Loucy (cell line): Measurements from ENCODE around the gene FEM1B.

Source experiments
- EZH2phosphoT487 ChIP-seq: fragments of 200-600 bp; IDR thresholded peaks from 2 replicates; pipeline ENCODE4 v1.6.1; 2018; ENCODE audit warnings: antibody characterized with exemption, mild to moderate bottlenecking, moderate library complexity, borderline replicate concordance
- TF ChIP-seq, protein P1 (sequence below): fragments of 200-600 bp; sonication (generic); conservative IDR thresholded peaks from 2 replicates; pipeline ENCODE4 v1.5.1; 2014; ENCODE audit warnings: mild to moderate bottlenecking, antibody characterized with exemption, low read length

DNA sequence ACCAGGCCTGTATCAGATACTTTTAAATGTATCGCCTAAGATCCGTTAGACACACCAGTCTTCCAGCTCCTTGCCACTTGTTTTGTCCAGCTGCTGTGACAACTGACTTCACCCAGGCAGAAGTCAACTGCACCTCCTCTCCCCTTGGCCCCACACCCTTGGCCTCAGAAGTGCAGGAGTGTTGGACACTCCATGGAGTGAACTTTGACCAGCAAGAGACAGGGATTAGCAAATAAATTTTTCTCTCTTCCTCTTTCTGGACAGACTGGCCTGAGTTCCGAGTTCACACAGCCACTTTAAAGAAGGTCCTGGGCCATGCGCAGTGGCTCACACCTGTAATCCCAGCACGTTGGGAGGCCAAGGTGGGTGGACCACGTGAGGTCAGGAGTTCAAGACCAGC lies 45.1 kb upstream of the FEM1B start:
- TF ChIP-seq, protein P1, sequence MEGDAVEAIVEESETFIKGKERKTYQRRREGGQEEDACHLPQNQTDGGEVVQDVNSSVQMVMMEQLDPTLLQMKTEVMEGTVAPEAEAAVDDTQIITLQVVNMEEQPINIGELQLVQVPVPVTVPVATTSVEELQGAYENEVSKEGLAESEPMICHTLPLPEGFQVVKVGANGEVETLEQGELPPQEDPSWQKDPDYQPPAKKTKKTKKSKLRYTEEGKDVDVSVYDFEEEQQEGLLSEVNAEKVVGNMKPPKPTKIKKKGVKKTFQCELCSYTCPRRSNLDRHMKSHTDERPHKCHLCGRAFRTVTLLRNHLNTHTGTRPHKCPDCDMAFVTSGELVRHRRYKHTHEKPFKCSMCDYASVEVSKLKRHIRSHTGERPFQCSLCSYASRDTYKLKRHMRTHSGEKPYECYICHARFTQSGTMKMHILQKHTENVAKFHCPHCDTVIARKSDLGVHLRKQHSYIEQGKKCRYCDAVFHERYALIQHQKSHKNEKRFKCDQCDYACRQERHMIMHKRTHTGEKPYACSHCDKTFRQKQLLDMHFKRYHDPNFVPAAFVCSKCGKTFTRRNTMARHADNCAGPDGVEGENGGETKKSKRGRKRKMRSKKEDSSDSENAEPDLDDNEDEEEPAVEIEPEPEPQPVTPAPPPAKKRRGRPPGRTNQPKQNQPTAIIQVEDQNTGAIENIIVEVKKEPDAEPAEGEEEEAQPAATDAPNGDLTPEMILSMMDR: no peak
- no peak for TF ChIP-seq EZH2phosphoT487
